ENCODE data around the gene IL17RD.

The IL17RD gene

GRCh38 chr3:57078344-57078634 lies 86.9 kb downstream of the IL17RD start:
- H4K20me1 ChIP-seq (ENCODE audit: control insufficient read depth, insufficient read depth, low read depth, low read length): no peaks in the 10 kb centered on the region
- peak overlapping the region; percentile 63 for H3K4me2 ChIP-seq (ENCODE audit: low read length)
- TF ChIP-seq EZH2phosphoT487 (IDR thresholded peaks at IDR 0.05; ENCODE audit: borderline replicate concordance, low read length): no peak
- TF ChIP-seq, protein P1, sequence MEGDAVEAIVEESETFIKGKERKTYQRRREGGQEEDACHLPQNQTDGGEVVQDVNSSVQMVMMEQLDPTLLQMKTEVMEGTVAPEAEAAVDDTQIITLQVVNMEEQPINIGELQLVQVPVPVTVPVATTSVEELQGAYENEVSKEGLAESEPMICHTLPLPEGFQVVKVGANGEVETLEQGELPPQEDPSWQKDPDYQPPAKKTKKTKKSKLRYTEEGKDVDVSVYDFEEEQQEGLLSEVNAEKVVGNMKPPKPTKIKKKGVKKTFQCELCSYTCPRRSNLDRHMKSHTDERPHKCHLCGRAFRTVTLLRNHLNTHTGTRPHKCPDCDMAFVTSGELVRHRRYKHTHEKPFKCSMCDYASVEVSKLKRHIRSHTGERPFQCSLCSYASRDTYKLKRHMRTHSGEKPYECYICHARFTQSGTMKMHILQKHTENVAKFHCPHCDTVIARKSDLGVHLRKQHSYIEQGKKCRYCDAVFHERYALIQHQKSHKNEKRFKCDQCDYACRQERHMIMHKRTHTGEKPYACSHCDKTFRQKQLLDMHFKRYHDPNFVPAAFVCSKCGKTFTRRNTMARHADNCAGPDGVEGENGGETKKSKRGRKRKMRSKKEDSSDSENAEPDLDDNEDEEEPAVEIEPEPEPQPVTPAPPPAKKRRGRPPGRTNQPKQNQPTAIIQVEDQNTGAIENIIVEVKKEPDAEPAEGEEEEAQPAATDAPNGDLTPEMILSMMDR (IDR thresholded peaks at IDR 0.05; ENCODE audit: low read depth, low read length, poor library complexity, severe bottlenecking): no peak
- peak overlapping the region; percentile 59 for H3K4me3 ChIP-seq (ENCODE audit: low read length)
- peaks cover 10% of the 10 kb centered on the region for H3K4me1 ChIP-seq (ENCODE audit: control insufficient read depth, low read length)
- H3K9me2 ChIP-seq (replicated peaks; ENCODE audit: control insufficient read depth, low read length): no peaks in the 10 kb centered on the region
- H3K79me2 ChIP-seq (ENCODE audit: control insufficient read depth, low read length): no peaks in the 10 kb centered on the region
- no peak overlapping the region for H3K27ac ChIP-seq (ENCODE audit: low read depth, low read length)
- no peaks in the 10 kb centered on the region for H3K9me3 ChIP-seq (ENCODE audit: control insufficient read depth, insufficient read depth, low read length)
- no peaks in the 10 kb centered on the region for H3K36me3 ChIP-seq (ENCODE audit: control insufficient read depth, low read length)
- H3K27me3 ChIP-seq (ENCODE audit: control insufficient read depth, low read length): peaks cover 46% of the 10 kb centered on the region
- H3F3A ChIP-seq (ENCODE audit: control insufficient read depth, insufficient read depth): no peaks in the 10 kb centered on the region

DNA sequence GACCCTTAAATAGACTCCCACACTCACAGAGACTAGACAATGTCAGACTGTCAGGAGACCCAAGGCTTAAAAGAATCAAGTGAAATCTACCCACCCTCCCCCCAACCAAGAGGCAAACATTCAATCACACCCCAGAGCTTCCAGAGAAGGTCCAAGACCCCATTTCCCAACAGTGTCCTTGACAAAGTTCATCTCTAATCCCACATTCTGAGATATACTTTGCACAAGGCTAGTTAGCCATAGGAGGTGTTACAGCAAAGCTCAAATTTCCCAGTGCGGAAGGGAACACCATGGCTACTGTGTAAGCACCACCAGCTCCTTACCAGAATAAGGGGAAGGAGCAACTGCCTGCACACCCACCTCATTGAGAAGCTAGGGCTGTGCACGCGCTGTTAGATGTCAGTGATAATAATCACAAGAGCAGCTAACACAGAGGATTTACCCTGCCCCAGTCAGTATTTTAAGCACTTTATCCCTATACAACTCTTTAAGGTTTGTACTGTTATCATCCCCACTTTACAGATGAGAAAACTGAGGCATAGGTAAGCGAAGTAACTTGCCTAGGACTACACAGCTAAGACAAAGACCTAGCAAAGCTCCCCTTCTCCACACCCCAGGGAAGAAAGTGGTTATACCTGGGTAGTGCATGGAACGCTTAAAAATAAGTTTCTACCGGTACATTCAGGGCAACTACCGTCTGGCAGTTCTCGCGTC lies 87.4 kb downstream of the IL17RD start:
- peaks cover 46% of the 10 kb centered on the region for H3K27me3 ChIP-seq (ENCODE audit: control insufficient read depth, low read length)
- peak overlapping the region; percentile 59 for H3K4me3 ChIP-seq (ENCODE audit: low read length)
- H3K27ac ChIP-seq (ENCODE audit: low read depth, low read length): no peak overlapping the region
- peak overlapping the region; percentile 63 for H3K4me2 ChIP-seq (ENCODE audit: low read length)
- H3K79me2 ChIP-seq (ENCODE audit: control insufficient read depth, low read length): no peaks in the 10 kb centered on the region
- H3K4me1 ChIP-seq (ENCODE audit: control insufficient read depth, low read length): peaks cover 10% of the 10 kb centered on the region
- H4K20me1 ChIP-seq (ENCODE audit: control insufficient read depth, insufficient read depth, low read depth, low read length): no peaks in the 10 kb centered on the region
- H3K36me3 ChIP-seq (ENCODE audit: control insufficient read depth, low read length): no peaks in the 10 kb centered on the region
- H3K9me3 ChIP-seq (ENCODE audit: control insufficient read depth, insufficient read depth, low read length): no peaks in the 10 kb centered on the region
- TF ChIP-seq, protein P1 (IDR thresholded peaks at IDR 0.05; ENCODE audit: low read depth, low read length, poor library complexity, severe bottlenecking): no peak
- no peak; the same call in 1 of the 2 replicates for TF ChIP-seq EZH2phosphoT487 (IDR thresholded peaks at IDR 0.05; ENCODE audit: borderline replicate concordance, low read length)
- no peaks in the 10 kb centered on the region for H3F3A ChIP-seq (ENCODE audit: control insufficient read depth, insufficient read depth)
- H3K9me2 ChIP-seq (replicated peaks; ENCODE audit: control insufficient read depth, low read length): no peaks in the 10 kb centered on the region

DNA sequence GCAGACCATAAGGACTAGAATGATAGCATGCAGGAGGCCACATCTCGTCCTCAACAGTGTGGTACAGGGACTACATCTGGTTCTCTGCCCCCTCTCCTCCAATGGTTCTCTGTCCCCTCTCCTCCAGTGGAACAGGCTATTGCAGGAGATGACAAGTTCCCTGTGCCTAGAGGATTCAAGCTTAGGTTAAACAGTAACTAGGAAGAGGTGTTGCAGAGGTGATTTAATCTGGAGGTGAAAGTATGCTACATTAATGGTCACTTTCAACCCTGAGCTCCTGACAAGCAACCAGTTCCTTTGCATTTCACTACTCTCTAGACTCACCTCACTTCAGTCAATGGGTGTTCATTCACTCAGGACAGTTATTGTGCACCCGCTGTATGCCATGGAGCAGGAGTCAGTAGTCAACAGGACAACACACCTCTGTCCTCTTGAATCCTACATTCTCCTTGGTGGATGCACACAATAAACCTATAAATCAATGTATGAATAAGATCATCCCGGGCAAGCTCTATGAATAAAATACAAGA lies 88.7 kb downstream of the IL17RD start:
- no peaks in the 10 kb centered on the region for H3K79me2 ChIP-seq (ENCODE audit: control insufficient read depth, low read length)
- H3K27ac ChIP-seq (ENCODE audit: low read depth, low read length): no peak overlapping the region
- H3K36me3 ChIP-seq (ENCODE audit: control insufficient read depth, low read length): no peaks in the 10 kb centered on the region
- H3K27me3 ChIP-seq (ENCODE audit: control insufficient read depth, low read length): peaks cover 46% of the 10 kb centered on the region
- no peak overlapping the region for H3K4me2 ChIP-seq (ENCODE audit: low read length)
- no peak overlapping the region for H3K4me3 ChIP-seq (ENCODE audit: low read length)
- peaks cover 10% of the 10 kb centered on the region for H3K4me1 ChIP-seq (ENCODE audit: control insufficient read depth, low read length)
- no peak for TF ChIP-seq EZH2phosphoT487 (IDR thresholded peaks at IDR 0.05; ENCODE audit: borderline replicate concordance, low read length)
- TF ChIP-seq, protein P1 (IDR thresholded peaks at IDR 0.05; ENCODE audit: low read depth, low read length, poor library complexity, severe bottlenecking): no peak
- no peaks in the 10 kb centered on the region for H3F3A ChIP-seq (ENCODE audit: control insufficient read depth, insufficient read depth)
- no peaks in the 10 kb centered on the region for H3K9me2 ChIP-seq (replicated peaks; ENCODE audit: control insufficient read depth, low read length)
- H4K20me1 ChIP-seq (ENCODE audit: control insufficient read depth, insufficient read depth, low read depth, low read length): no peaks in the 10 kb centered on the region
- no peaks in the 10 kb centered on the region for H3K9me3 ChIP-seq (ENCODE audit: control insufficient read depth, insufficient read depth, low read length)
